Panc1 (cell line): ENCODE results near the gene KIFC3. TPM values are rescaled to one million over a fixed set of nuclear protein-coding genes. Genes with fewer than 3 reads are reported as not detected.

ENCODE experiments used
- ATAC-seq: fragments of 200-7000 bp; cut with Tn5 transposase; 2 replicates; pipeline ENCODE4 v1.9.1; 2020; ENCODE audit warnings: mild to moderate bottlenecking, moderate library complexity
- BruUV-seq: library from RNA; stranded (reverse); fragments of 400-500 nt; replicated peaks from 2 replicates; lab custom pipeline; 2021; lab: Mats Ljungman, UMichigan
- CTCF ChIA-PET: fragments of 300-600 bp; sonication (Branson Sonifier 250); formaldehyde crosslinking; loops from one replicate; lab custom pipeline; 2022; ENCODE audit warnings: antibody characterized with exemption; lab: Charles Lee
- POLR2A ChIA-PET: fragments of 300-600 bp; sonication (Branson Sonifier 250); formaldehyde crosslinking; loops from one replicate; lab custom pipeline; 2022; ENCODE audit warnings: antibody characterized with exemption; lab: Charles Lee
- DNase-seq: peaks from one replicate; pipeline ENCODE4 v3.0.0-alpha.2; 2010; ENCODE audit warnings: low read depth, low spot score
- H3K27ac ChIP-seq: 2 replicates; pipeline ENCODE4 v1.5.1; 2011; ENCODE audit warnings: mild to moderate bottlenecking, low read length, inconsistent platforms
- H3K27me3 ChIP-seq: fragments of 200-500 bp; sonication (Bioruptor generic); 2 replicates; pipeline ENCODE4 v1.6.0; 2014; ENCODE audit warnings: low read length, inconsistent platforms; ENCODE audit not compliant: control insufficient read depth, insufficient read depth
- H3K36me3 ChIP-seq: fragments of 200-500 bp; sonication (Bioruptor generic); 2 replicates; pipeline ENCODE4 v1.5.1; 2014; ENCODE audit warnings: inconsistent platforms, mild to moderate bottlenecking, low read length, moderate library complexity; ENCODE audit not compliant: control insufficient read depth, insufficient read depth
- H3K4me1 ChIP-seq: 2 replicates; pipeline ENCODE4 v1.5.1; 2011; ENCODE audit warnings: inconsistent platforms, mild to moderate bottlenecking, low read length, moderate library complexity; ENCODE audit not compliant: control insufficient read depth, insufficient read depth
- H3K4me3 ChIP-seq, 2 experiments: 2 replicates each; pipeline ENCODE4 v1.5.1; 2011 to 2012; ENCODE audit warnings: low read depth in 2 of 2, low read length in 2 of 2, mild to moderate bottlenecking in 2 of 2, inconsistent platforms in 1 of 2, moderate library complexity in 1 of 2
- H3K9me3 ChIP-seq: fragments of 200-500 bp; sonication (Bioruptor generic); 2 replicates; pipeline ENCODE4 v1.5.1; 2014; ENCODE audit warnings: low read depth, mild to moderate bottlenecking, inconsistent platforms, low read length, moderate library complexity; ENCODE audit not compliant: control insufficient read depth, insufficient read depth
- CTCF ChIP-seq: fragments of 450-650 bp; IDR thresholded peaks from 2 replicates; pipeline ENCODE4 v1.5.1; 2017; ENCODE audit warnings: mild to moderate bottlenecking
- POLR2AphosphoS5 ChIP-seq: IDR thresholded peaks from 2 replicates; pipeline ENCODE4 v1.6.1; 2012; ENCODE audit warnings: mild to moderate bottlenecking, low read depth, low read length, moderate library complexity
- REST ChIP-seq, 2 experiments: IDR thresholded peaks; 2 replicates each; pipeline ENCODE4 v1.6.1; 2011 to 2012; ENCODE audit warnings: low read depth in 2 of 2, control low read depth in 1 of 2, low read length in 1 of 2, mild to moderate bottlenecking in 1 of 2, moderate library complexity in 1 of 2; ENCODE audit not compliant: insufficient read depth in 1 of 2
- SIN3A ChIP-seq: IDR thresholded peaks from 2 replicates; pipeline ENCODE4 v1.6.1; 2012; ENCODE audit warnings: low read depth, mild to moderate bottlenecking, low read length, moderate library complexity, borderline replicate concordance; ENCODE audit not compliant: insufficient read depth
- in situ Hi-C: cut with HindIII; loops from 2 replicates; pipeline ENCODE4 v1.10.0; 2016; ENCODE audit warnings: low sequenced_read_pairs, low pct_unique_long_range_greater_than_20kb
- intact Hi-C: fragments of 100-400 bp; cut with micrococcal nuclease; formaldehyde crosslinking; loops from one replicate; pipeline ENCODE4 v1.10.0; 2022; ENCODE audit not compliant: unreplicated experiment
- total RNA-seq: library from RNA; stranded (reverse); gene quantifications from one replicate; pipeline ENCODE4 v1.2.1, GENCODE V29; 2021; ENCODE audit not compliant: unreplicated experiment

The KIFC3 gene
- total RNA-seq, 1 experiment from 2014 or later = 51.5 TPM

- POLR2A ChIA-PET = no interaction called here
- no peak for TF ChIP-seq CTCF
- no peak for TF ChIP-seq SIN3A
- no peak for TF ChIP-seq REST (IDR thresholded peaks at IDR 0.05; ENCODE audit: insufficient read depth in 1 of 2, low read depth in 2 of 2, low read length in 1 of 2)
- TF ChIP-seq POLR2AphosphoS5 = no peak
These were observed 60.6 kb downstream of the KIFC3 start for GRCh38 chr16:57741660-57742191.

GRCh38 chr16:57740423-57741071 lies 61.7 kb downstream of the KIFC3 start:
- BruUV-seq = no TSS peak
- peaks cover 4% of the 10 kb centered on the region for H3K4me1 ChIP-seq
- no peaks in the 10 kb centered on the region; the same call in 1 of the 2 replicates for H3K36me3 ChIP-seq
- H3K4me3 ChIP-seq = no peak overlapping the region
- no peaks in the 10 kb centered on the region for H3K9me3 ChIP-seq
- no peak for TF ChIP-seq REST (IDR thresholded peaks at IDR 0.05; ENCODE audit: insufficient read depth in 1 of 2, low read depth in 2 of 2, low read length in 1 of 2)
- no peak for ATAC-seq
- ChIA-PET POLR2A (no interaction called here), CTCF (no interaction called here)
- in situ Hi-C loops = no loop called here
- DNase-seq = no peak
- no peak overlapping the region for H3K27ac ChIP-seq
- intact Hi-C loops = no loop called here
- no peaks in the 10 kb centered on the region for H3K27me3 ChIP-seq

More at GRCh38 chr16:57741660-57742191, 60.6 kb downstream of the KIFC3 start:
- peaks cover 3% of the 10 kb centered on the region for H3K4me1 ChIP-seq
- H3K27ac ChIP-seq = no peak overlapping the region
- CTCF ChIA-PET = no interaction called here
- H3K9me3 ChIP-seq = no peaks in the 10 kb centered on the region
- DNase-seq (no peak), ATAC-seq (no peak)
- H3K4me3 ChIP-seq = no peak overlapping the region
- BruUV-seq = no TSS peak
- H3K36me3 ChIP-seq = no peaks in the 10 kb centered on the region
- in situ Hi-C loops = no loop called here
- intact Hi-C loops = no loop called here
- no peaks in the 10 kb centered on the region for H3K27me3 ChIP-seq
